ENCODE results near the gene DNTT. TPM values are rescaled to one million over a fixed set of nuclear protein-coding genes. Genes with fewer than 3 reads are reported as not detected.

Gene DNTT
- polyA plus RNA-seq, 1 donor (not counting 4 experiments of a cell fraction or from before 2014, with no cell fraction given), result not detected

- peaks cover 45% of the 10 kb centered on the region for H3K4me1 ChIP-seq (ENCODE audit: control insufficient read depth, extremely low read depth, insufficient read depth, low read length)
- no peak for FAIRE-seq
Observed at GRCh38 chr10:96276426-96276825, 27.8 kb upstream of the DNTT start.

GRCh38 chr10:96276831-96277230 is 27.4 kb upstream of the DNTT start:
- Histone ChIP-seq H3K9me3 (ENCODE audit: control insufficient read depth, low read depth, low read length) (no peaks in the 10 kb centered on the region), H3K79me2 (ENCODE audit: control insufficient read depth, insufficient read depth, low read length) (no peaks in the 10 kb centered on the region), H3K4me2 (ENCODE audit: control insufficient read depth, extremely low read depth, insufficient read depth, low read depth, low read length) (peak overlapping the region; percentile 49), H3K4me3 (ENCODE audit: control insufficient read depth in 2 of 3, extremely low read depth in 1 of 3, insufficient read depth in 2 of 3, low read depth in 1 of 3, low read length in 3 of 3) (no peak overlapping the region), H3K36me3 (ENCODE audit: control insufficient read depth in 2 of 2, extremely low read depth in 1 of 2, insufficient read depth in 2 of 2, low read length in 2 of 2) (no peaks in the 10 kb centered on the region), H4K20me1 (ENCODE audit: control insufficient read depth, extremely low read depth, insufficient read depth, low read length) (no peaks in the 10 kb centered on the region), H3K27ac (ENCODE audit: control insufficient read depth, insufficient read depth, low read length) (peak overlapping the region; percentile 21), H3K27me3 (ENCODE audit: control insufficient read depth, extremely low read depth, insufficient read depth, low read length) (no peaks in the 10 kb centered on the region), H3K9ac (ENCODE audit: control insufficient read depth, extremely low read depth, insufficient read depth, low read length) (no peak overlapping the region), H3K9me1 (ENCODE audit: control insufficient read depth, extremely low read depth, insufficient read depth, low read length) (no peaks in the 10 kb centered on the region), H3K4me1 (ENCODE audit: control insufficient read depth, extremely low read depth, insufficient read depth, low read length) (peaks cover 44% of the 10 kb centered on the region), H2AFZ (ENCODE audit: control insufficient read depth, low read length) (no peak overlapping the region)
- TF ChIP-seq, protein P1, sequence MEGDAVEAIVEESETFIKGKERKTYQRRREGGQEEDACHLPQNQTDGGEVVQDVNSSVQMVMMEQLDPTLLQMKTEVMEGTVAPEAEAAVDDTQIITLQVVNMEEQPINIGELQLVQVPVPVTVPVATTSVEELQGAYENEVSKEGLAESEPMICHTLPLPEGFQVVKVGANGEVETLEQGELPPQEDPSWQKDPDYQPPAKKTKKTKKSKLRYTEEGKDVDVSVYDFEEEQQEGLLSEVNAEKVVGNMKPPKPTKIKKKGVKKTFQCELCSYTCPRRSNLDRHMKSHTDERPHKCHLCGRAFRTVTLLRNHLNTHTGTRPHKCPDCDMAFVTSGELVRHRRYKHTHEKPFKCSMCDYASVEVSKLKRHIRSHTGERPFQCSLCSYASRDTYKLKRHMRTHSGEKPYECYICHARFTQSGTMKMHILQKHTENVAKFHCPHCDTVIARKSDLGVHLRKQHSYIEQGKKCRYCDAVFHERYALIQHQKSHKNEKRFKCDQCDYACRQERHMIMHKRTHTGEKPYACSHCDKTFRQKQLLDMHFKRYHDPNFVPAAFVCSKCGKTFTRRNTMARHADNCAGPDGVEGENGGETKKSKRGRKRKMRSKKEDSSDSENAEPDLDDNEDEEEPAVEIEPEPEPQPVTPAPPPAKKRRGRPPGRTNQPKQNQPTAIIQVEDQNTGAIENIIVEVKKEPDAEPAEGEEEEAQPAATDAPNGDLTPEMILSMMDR (optimal IDR thresholded peaks at IDR 0.05 in 1 of 3, IDR thresholded peaks at IDR 0.05 in 1 of 3, conservative IDR thresholded peaks at IDR 0.05 in 1 of 3; ENCODE audit: extremely low read depth in 1 of 3, insufficient read depth in 2 of 3, low read length in 3 of 3), result no peak
- TF ChIP-seq EZH2 (IDR thresholded peaks at IDR 0.05; ENCODE audit: low read length), result no peak
- dilution Hi-C loops (cut with MboI; ENCODE audit: extremely low pct_ligation_motif_present, low sequenced_read_pairs), result no loop called here
- DNase-seq (ENCODE audit: low read depth, low spot score) (no peak), FAIRE-seq (peak; percentile 88)

More at GRCh38 chr10:96276426-96276825, 27.8 kb upstream of the DNTT start:
- Histone ChIP-seq H3K4me3 (ENCODE audit: control insufficient read depth in 2 of 3, extremely low read depth in 1 of 3, insufficient read depth in 2 of 3, low read depth in 1 of 3, low read length in 3 of 3) (no peak overlapping the region), H4K20me1 (ENCODE audit: control insufficient read depth, extremely low read depth, insufficient read depth, low read length) (no peaks in the 10 kb centered on the region), H3K36me3 (ENCODE audit: control insufficient read depth in 2 of 2, extremely low read depth in 1 of 2, insufficient read depth in 2 of 2, low read length in 2 of 2) (no peaks in the 10 kb centered on the region), H3K9ac (ENCODE audit: control insufficient read depth, extremely low read depth, insufficient read depth, low read length) (no peak overlapping the region), H3K27me3 (ENCODE audit: control insufficient read depth, extremely low read depth, insufficient read depth, low read length) (no peaks in the 10 kb centered on the region), H3K4me2 (ENCODE audit: control insufficient read depth, extremely low read depth, insufficient read depth, low read depth, low read length) (peak overlapping the region; percentile 49), H3K79me2 (ENCODE audit: control insufficient read depth, insufficient read depth, low read length) (no peaks in the 10 kb centered on the region), H2AFZ (ENCODE audit: control insufficient read depth, low read length) (no peak overlapping the region), H3K27ac (ENCODE audit: control insufficient read depth, insufficient read depth, low read length) (peak overlapping the region; percentile 21), H3K9me3 (ENCODE audit: control insufficient read depth, low read depth, low read length) (no peaks in the 10 kb centered on the region), H3K9me1 (ENCODE audit: control insufficient read depth, extremely low read depth, insufficient read depth, low read length) (no peaks in the 10 kb centered on the region)
- dilution Hi-C loops (cut with MboI; ENCODE audit: extremely low pct_ligation_motif_present, low sequenced_read_pairs), result no loop called here
- TF ChIP-seq EZH2 (IDR thresholded peaks at IDR 0.05; ENCODE audit: low read length), result no peak
- TF ChIP-seq, protein P1 (optimal IDR thresholded peaks at IDR 0.05 in 1 of 3, IDR thresholded peaks at IDR 0.05 in 1 of 3, conservative IDR thresholded peaks at IDR 0.05 in 1 of 3; ENCODE audit: extremely low read depth in 1 of 3, insufficient read depth in 2 of 3, low read length in 3 of 3), result no peak
- no peak for DNase-seq (ENCODE audit: low read depth, low spot score)
